ENCODE data around the gene CIC.

Gene CIC

DNA sequence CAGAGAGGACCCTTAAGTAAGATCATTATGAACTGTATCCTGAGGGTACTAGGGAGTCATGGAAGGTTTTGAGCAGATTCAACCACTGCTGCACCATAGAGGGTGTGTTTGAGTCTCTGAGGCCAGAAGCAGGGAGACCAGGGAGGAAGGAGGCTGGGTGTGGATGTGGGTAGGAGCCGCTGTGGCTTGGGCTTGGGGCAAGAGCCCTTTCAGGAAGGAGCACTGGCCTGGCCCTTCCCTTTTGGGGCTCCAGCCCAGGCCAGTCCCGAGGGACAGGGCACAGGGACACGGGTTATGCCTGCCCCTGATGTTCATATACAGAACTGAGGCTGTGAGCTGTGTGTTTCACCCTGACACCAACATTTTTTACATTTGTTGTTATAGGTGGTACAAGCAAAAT is 7.2 kb downstream of the CIC start:
- Histone ChIP-seq H3K4me3 (IDR thresholded peaks at IDR 0.05; ENCODE audit: insufficient read depth, low read depth, low read length) (no peak overlapping the region), H3K79me2 (ENCODE audit: insufficient read depth, low read depth) (peaks cover 13% of the 10 kb centered on the region; the same call in 1 of the 2 replicates), H2AFZ (ENCODE audit: low read depth) (no peak overlapping the region), H3K4me1 (ENCODE audit: low read depth, poor library complexity, severe bottlenecking) (peaks cover 34% of the 10 kb centered on the region), H3K27ac (no peak overlapping the region), H3K36me3 (ENCODE audit: insufficient read depth) (no peaks in the 10 kb centered on the region), H3K9ac (no peak overlapping the region), H4K20me1 (ENCODE audit: insufficient read depth) (no peaks in the 10 kb centered on the region), H3K27me3 (ENCODE audit: insufficient read depth, low read depth) (no peaks in the 10 kb centered on the region), H3K4me2 (no peak overlapping the region)
- no peak for TF ChIP-seq CTCF (conservative IDR thresholded peaks at IDR 0.05; ENCODE audit: low read depth, low read length)

DNA sequence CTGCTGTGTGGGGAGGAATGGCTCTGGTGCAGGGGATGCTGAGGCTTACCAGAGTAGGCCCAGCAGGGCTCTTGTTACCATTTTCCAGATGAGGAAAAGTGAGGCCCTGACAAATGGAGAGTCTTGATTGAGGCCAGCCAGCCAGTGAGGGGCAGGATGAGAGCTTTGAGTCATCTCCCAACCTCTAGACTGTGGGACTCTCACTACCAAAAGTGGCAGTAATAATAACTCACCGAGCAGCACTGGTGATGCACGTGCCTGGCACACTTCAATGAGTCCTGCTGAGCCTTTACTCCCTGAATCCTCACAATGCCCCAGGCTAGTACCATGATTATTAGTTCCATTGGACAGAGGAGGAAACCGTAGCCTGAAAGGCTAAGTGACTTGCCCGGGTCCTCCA is 7.8 kb downstream of the CIC start:
- Histone ChIP-seq H3K9ac (no peak overlapping the region), H4K20me1 (ENCODE audit: insufficient read depth) (no peaks in the 10 kb centered on the region), H3K4me3 (IDR thresholded peaks at IDR 0.05; ENCODE audit: insufficient read depth, low read depth, low read length) (no peak overlapping the region), H3K36me3 (ENCODE audit: insufficient read depth) (no peaks in the 10 kb centered on the region), H3K27ac (no peak overlapping the region), H3K79me2 (ENCODE audit: insufficient read depth, low read depth) (peaks cover 8% of the 10 kb centered on the region; the same call in 1 of the 2 replicates), H3K27me3 (ENCODE audit: insufficient read depth, low read depth) (no peaks in the 10 kb centered on the region), H3K4me2 (no peak overlapping the region), H2AFZ (ENCODE audit: low read depth) (no peak overlapping the region), H3K4me1 (ENCODE audit: low read depth, poor library complexity, severe bottlenecking) (peaks cover 36% of the 10 kb centered on the region)
- TF ChIP-seq CTCF (conservative IDR thresholded peaks at IDR 0.05; ENCODE audit: low read depth, low read length) = no peak

DNA sequence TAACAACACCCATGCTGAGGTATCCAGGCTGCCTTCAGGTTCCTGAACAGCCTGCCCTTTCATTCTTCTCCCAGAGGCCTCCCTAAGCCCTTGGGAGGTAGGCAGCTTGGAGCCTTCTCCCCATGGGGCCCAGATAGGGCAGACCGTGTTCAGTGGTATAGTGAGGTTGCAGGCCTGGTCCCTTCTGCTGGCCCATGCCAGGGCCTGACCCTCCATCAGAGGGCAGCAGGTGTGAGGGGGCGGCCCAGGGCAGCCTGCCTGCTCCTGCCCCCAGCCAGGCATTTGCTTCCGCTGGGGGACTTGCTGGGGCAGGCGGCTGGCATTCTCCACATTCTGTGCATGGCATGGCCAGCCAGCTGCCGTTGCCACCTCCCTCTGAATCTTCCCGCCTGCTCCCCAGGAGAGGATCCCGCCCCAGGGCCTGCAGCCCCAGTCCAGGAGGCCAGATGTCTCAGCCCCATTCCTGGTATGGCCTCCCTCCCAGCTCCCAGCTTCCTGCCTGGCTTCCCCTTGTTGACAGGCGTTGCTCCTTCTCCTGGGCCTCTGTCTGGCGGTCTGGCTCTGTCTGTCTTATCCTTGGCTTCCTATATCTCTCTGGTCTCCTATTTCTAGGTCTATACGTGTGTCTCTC is 8.9 kb downstream of the CIC start:
- TF ChIP-seq CTCF (conservative IDR thresholded peaks at IDR 0.05; ENCODE audit: low read depth, low read length) = no peak
- Histone ChIP-seq H3K27ac (no peak overlapping the region), H4K20me1 (ENCODE audit: insufficient read depth) (no peaks in the 10 kb centered on the region), H3K4me3 (IDR thresholded peaks at IDR 0.05; ENCODE audit: insufficient read depth, low read depth, low read length) (no peak overlapping the region), H3K27me3 (ENCODE audit: insufficient read depth, low read depth) (no peaks in the 10 kb centered on the region), H2AFZ (ENCODE audit: low read depth) (no peak overlapping the region), H3K4me2 (no peak overlapping the region; the same call in 1 of the 2 replicates), H3K79me2 (ENCODE audit: insufficient read depth, low read depth) (peaks cover 8% of the 10 kb centered on the region; the same call in 1 of the 2 replicates), H3K9ac (no peak overlapping the region), H3K36me3 (ENCODE audit: insufficient read depth) (no peaks in the 10 kb centered on the region), H3K4me1 (ENCODE audit: low read depth, poor library complexity, severe bottlenecking) (peaks cover 47% of the 10 kb centered on the region)

DNA sequence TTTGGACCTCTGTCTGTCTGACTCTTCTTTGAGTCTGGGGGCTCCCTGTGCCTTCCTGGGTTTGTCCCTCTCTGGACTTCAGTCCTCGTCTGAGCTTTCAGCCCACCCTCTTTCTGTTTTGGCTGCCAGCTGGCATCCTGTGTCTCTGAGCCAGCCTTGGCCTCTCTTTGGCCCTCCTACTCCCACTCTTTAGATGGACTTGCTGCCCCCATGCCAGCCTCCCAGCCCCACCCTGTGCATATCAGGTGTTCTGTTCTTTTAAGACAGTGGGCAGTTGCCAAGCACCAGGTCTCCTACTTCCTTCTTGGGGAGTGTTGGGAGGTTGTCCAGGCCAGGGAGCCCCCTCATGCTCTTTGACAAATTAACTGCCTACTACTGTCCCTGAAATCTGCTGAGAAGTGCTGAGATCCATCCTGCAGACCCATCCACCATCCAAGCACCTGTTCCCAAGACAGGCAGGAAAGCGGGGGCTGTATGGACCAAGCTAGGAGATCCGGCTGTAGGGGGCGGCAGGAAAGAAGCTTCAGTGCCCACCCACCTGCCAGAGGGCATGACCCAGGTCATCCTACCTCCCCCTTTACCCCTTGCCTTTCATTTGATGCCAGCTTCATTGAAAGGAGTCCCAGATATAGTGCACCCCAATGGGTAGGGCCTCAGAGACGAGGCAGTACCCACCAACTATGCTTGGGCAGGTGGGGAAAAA is 9.6 kb downstream of the CIC start:
- Histone ChIP-seq H3K4me2 (peak overlapping the region; percentile 76), H3K27ac (no peak overlapping the region), H3K79me2 (ENCODE audit: insufficient read depth, low read depth) (peaks cover 2% of the 10 kb centered on the region; the same call in 1 of the 2 replicates), H2AFZ (ENCODE audit: low read depth) (no peak overlapping the region), H3K27me3 (ENCODE audit: insufficient read depth, low read depth) (no peaks in the 10 kb centered on the region), H3K9ac (peak overlapping the region; percentile 70; the same call in 1 of the 2 replicates), H3K4me3 (IDR thresholded peaks at IDR 0.05; ENCODE audit: insufficient read depth, low read depth, low read length) (no peak overlapping the region), H3K36me3 (ENCODE audit: insufficient read depth) (no peaks in the 10 kb centered on the region), H3K4me1 (ENCODE audit: low read depth, poor library complexity, severe bottlenecking) (peaks cover 52% of the 10 kb centered on the region), H4K20me1 (ENCODE audit: insufficient read depth) (no peaks in the 10 kb centered on the region)
- no peak for TF ChIP-seq CTCF (conservative IDR thresholded peaks at IDR 0.05; ENCODE audit: low read depth, low read length)
